B cell (primary cell): ENCODE data around the gene TNPO3.

Source experiments
- CTCF ChIP-seq: fragments of 200-600 bp; IDR thresholded peaks from one replicate; pipeline ENCODE4 v1.8.0; 2022; ENCODE audit warnings: antibody characterized with exemption, mild to moderate bottlenecking
- EZH2 ChIP-seq: IDR thresholded peaks from 2 replicates; pipeline ENCODE4 v1.6.1; 2012; ENCODE audit warnings: borderline replicate concordance, low read depth, mild to moderate bottlenecking, moderate library complexity, low read length; ENCODE audit not compliant: insufficient read depth, poor library complexity, severe bottlenecking

GRCh38 chr7:129073204-129073603, 18.3 kb upstream of the TNPO3 start:
- TF ChIP-seq EZH2 (no peak), CTCF (no peak)
